ENCODE data around the gene FAM90A26. TPM values are rescaled to one million over a fixed set of nuclear protein-coding genes. Genes with fewer than 3 reads are reported as not detected.
"Not testable (repeated sequence)": the region's sequence is repeated elsewhere in the genome, so short reads cannot be mapped to it uniquely, and the experiment has no call there.

Gene FAM90A26
- total and polyA plus RNA-seq, 2 of the 8 experiments (the other 6 are each of a cell fraction or from before 2014, with no cell fraction given) = not detected

DNA sequence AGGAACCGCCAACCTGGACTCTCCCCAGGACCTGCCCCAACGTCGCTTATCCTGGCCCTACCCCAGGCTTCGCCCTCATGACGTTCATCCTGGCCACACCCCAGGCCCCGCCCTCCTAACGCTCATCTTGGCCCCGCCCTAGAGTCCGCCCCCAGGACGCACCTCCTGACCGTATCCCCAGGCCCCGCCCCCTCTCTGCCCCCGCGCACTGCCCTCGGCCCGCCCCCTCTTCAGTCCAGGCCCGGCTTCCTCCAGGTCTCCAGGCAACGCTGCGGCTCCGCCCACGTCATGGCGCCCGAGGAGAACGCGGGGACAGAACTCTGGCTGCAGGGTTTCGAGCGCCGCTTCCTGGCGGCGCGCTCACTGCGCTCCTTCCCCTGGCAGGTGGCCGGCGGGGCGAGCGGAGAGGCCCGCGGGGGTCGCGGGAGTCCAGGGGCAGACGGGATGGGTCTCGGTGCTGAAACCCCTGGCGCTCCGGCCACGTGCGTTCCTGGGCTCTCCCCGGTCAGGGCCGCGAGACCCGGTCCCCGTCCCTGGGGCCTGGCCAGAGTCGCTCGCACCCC lies 17.1 kb upstream of the FAM90A26 start:
- H3K36me3 ChIP-seq (ENCODE audit: control insufficient read depth in 2 of 4, insufficient read depth in 4 of 4, low read length in 3 of 4); H2BK120ac ChIP-seq (replicated peaks; ENCODE audit: low read depth, low read length); H3K14ac ChIP-seq (ENCODE audit: insufficient read length); H3K79me2 ChIP-seq (ENCODE audit: control insufficient read depth in 1 of 2, insufficient read depth in 2 of 2, low read length in 2 of 2); H4K5ac ChIP-seq (ENCODE audit: insufficient read length, low read depth, low read length); H3K23ac ChIP-seq (ENCODE audit: insufficient read length); H3K18ac ChIP-seq (ENCODE audit: extremely low read depth, low read length); H2BK5ac ChIP-seq (ENCODE audit: low read depth, low read length); H2BK20ac ChIP-seq (ENCODE audit: low read length); POLR2A ChIA-PET (ENCODE audit: partially characterized antibody); H3K27ac ChIP-seq (ENCODE audit: low read depth, low read length); FAIRE-seq; H2AFZ ChIP-seq (ENCODE audit: low read length); H3K23me2 ChIP-seq (ENCODE audit: low read depth, low read length); H3K9ac ChIP-seq (replicated peaks in 1 of 4; ENCODE audit: extremely low read depth in 1 of 4, low read depth in 3 of 4, low read length in 3 of 4); H2BK12ac ChIP-seq (ENCODE audit: low read depth, low read length); H2AK5ac ChIP-seq (ENCODE audit: low read depth, low read length); H3K56ac ChIP-seq (replicated peaks; ENCODE audit: insufficient read length, low read depth, low read length); H4K20me1 ChIP-seq (replicated peaks in 1 of 2; ENCODE audit: control insufficient read depth in 1 of 2, insufficient read depth in 2 of 2, low read length in 2 of 2); H3K4me1 ChIP-seq (replicated peaks in 1 of 4; ENCODE audit: control insufficient read depth in 3 of 4, insufficient read depth in 4 of 4, low read length in 3 of 4); H3K4ac ChIP-seq (replicated peaks; ENCODE audit: insufficient read length, low read depth, low read length); H3K27me3 ChIP-seq (replicated peaks in 1 of 4; ENCODE audit: control insufficient read depth in 3 of 4, extremely low read depth in 1 of 4, insufficient read depth in 3 of 4, low read length in 3 of 4); CTCF ChIA-PET (ENCODE audit: partially characterized antibody); H3K79me1 ChIP-seq (ENCODE audit: low read depth, low read length); H4K91ac ChIP-seq (replicated peaks; ENCODE audit: insufficient read length, low read length); H2BK15ac ChIP-seq (ENCODE audit: low read length): not testable (repeated sequence)
- 71% methylated on average over 3 of the region's 53 CpGs; no CpG with 5 or more reads in 1 of the 2 experiments for WGBS, 2 experiments (ENCODE audit: extremely low coverage in 1 of 2, insufficient coverage in 1 of 2, insufficient read length in 1 of 2, insufficient replicate concordance in 2 of 2, low coverage in 1 of 2, low lambda C conversion rate in 2 of 2, missing lambda C conversion rate in 1 of 2)
- DNase-seq (ENCODE audit: low read depth in 1 of 2, low spot score in 2 of 2) = peak; percentile 92 to 97
- Histone ChIP-seq H4K8ac (ENCODE audit: extremely low read depth, insufficient read depth, low read length) (peak overlapping the region; percentile 51), H3K4me2 (ENCODE audit: insufficient read depth in 1 of 2, low read depth in 2 of 2, low read length in 2 of 2) (peak overlapping the region in 1 of 2 experiments; percentile 49; a peak in 2 of 4 replicates), H3K4me3 (ENCODE audit: extremely low read depth in 1 of 4, insufficient read depth in 2 of 4, low read depth in 3 of 4, low read length in 4 of 4) (peak overlapping the region in 1 of 4 experiments; percentile 51; a peak in 2 of 8 replicates), H3K9me3 (ENCODE audit: insufficient read depth in 2 of 2, low read depth in 1 of 2, low read length in 1 of 2) (peaks cover 4 to 63% of the 10 kb centered on the region in 2 experiments; a peak in 2 of 4 replicates)
